ENCODE data around the gene VAT1L. TPM values are rescaled to one million over a fixed set of nuclear protein-coding genes. Genes with fewer than 3 reads are reported as not detected.

Gene VAT1L
- polyA plus RNA-seq, 1 of the 3 experiments (the other 2 are of a cell fraction) = 52.5 TPM

- 26% methylated on average over 7 of the region's 7 CpGs for WGBS (ENCODE audit: low lambda C conversion rate)
- Histone ChIP-seq H3K9ac (no peak overlapping the region), H3K4me1 (ENCODE audit: control insufficient read depth in 1 of 2, insufficient read depth in 2 of 2, low read depth in 1 of 2, low read length in 1 of 2) (no peaks in the 10 kb centered on the region), H2AFZ (ENCODE audit: low read depth) (no peak overlapping the region), H3K36me3 (replicated peaks in 1 of 2; ENCODE audit: control insufficient read depth in 1 of 2, insufficient read depth in 2 of 2, low read length in 1 of 2) (no peaks in the 10 kb centered on the region), H3K27ac (ENCODE audit: low read depth in 2 of 2, low read length in 1 of 2) (no peak overlapping the region), H3K79me2 (ENCODE audit: insufficient read depth) (no peaks in the 10 kb centered on the region), H3K9me3 (peaks cover 6% of the 10 kb centered on the region), H3K9me2 (no peaks in the 10 kb centered on the region), H3K4me3 (ENCODE audit: low read depth in 2 of 2, low read length in 1 of 2) (no peak overlapping the region), H4K20me1 (ENCODE audit: insufficient read depth) (no peaks in the 10 kb centered on the region), H3K4me2 (no peak overlapping the region), H3K27me3 (ENCODE audit: insufficient read depth) (no peaks in the 10 kb centered on the region), H3F3A (replicated peaks; ENCODE audit: insufficient read depth) (no peaks in the 10 kb centered on the region)
- no peak for TF ChIP-seq RAD21 (IDR thresholded peaks at IDR 0.05; ENCODE audit: low read length)
- no peak for TF ChIP-seq SIN3A (IDR thresholded peaks at IDR 0.05; ENCODE audit: borderline replicate concordance, low read depth, low read length)
- TF ChIP-seq FOXJ3 (CRISPR knock-in tag; IDR thresholded peaks at IDR 0.05) = no peak
- no peak for TF ChIP-seq FOSL2 (IDR thresholded peaks at IDR 0.05; ENCODE audit: borderline replicate concordance, low read depth)
- TF ChIP-seq FOXM1 (IDR thresholded peaks at IDR 0.05; ENCODE audit: low read depth) = no peak
- no peak for DNase-seq
- CTCF ChIA-PET = interaction anchor here (0.9 to 1.1 kb wide), 2 partner anchors 336 to 414 kb away, joined by 3 to 4 read pairs; no protein-coding TSS in a partner anchor
- POLR2A ChIA-PET = no interaction called here
Measured at GRCh38 chr16:77995843-77996455, 207.6 kb downstream of the VAT1L start.

- no peaks in the 10 kb centered on the region for H3K36me3 ChIP-seq (replicated peaks in 1 of 2; ENCODE audit: control insufficient read depth in 1 of 2, insufficient read depth in 2 of 2, low read length in 1 of 2)
- 42% methylated on average over 10 of the region's 10 CpGs for WGBS (ENCODE audit: low lambda C conversion rate)
- no peaks in the 10 kb centered on the region for H4K20me1 ChIP-seq (ENCODE audit: insufficient read depth)
- TF ChIP-seq USF2 (IDR thresholded peaks at IDR 0.05; ENCODE audit: borderline replicate concordance, low read depth, low read length) (no peak), GATA2 (CRISPR knock-in tag; IDR thresholded peaks at IDR 0.05) (no peak), TAF1 (IDR thresholded peaks at IDR 0.05; ENCODE audit: borderline replicate concordance, low read depth, low read length) (no peak), FOXJ3 (CRISPR knock-in tag; IDR thresholded peaks at IDR 0.05) (no peak), NRF1 (IDR thresholded peaks at IDR 0.05; ENCODE audit: low read depth, low read length) (no peak), MEF2A (IDR thresholded peaks at IDR 0.05; ENCODE audit: borderline replicate concordance, low read depth) (no peak), SMC3 (IDR thresholded peaks at IDR 0.05; ENCODE audit: low read depth, low read length) (no peak), RAD21 (IDR thresholded peaks at IDR 0.05; ENCODE audit: low read length) (no peak), ZBTB33 (IDR thresholded peaks at IDR 0.05; ENCODE audit: borderline replicate concordance, low read depth) (no peak), EP300 (IDR thresholded peaks at IDR 0.05; ENCODE audit: borderline replicate concordance in 1 of 2, low read depth in 1 of 2, low read length in 1 of 2) (no peak), NFIC (IDR thresholded peaks at IDR 0.05; ENCODE audit: borderline replicate concordance) (no peak), FOSL2 (IDR thresholded peaks at IDR 0.05; ENCODE audit: borderline replicate concordance, low read depth) (no peak), RCOR1 (IDR thresholded peaks at IDR 0.05; ENCODE audit: low read length) (no peak), RXRA (IDR thresholded peaks at IDR 0.05; ENCODE audit: borderline replicate concordance, low read depth) (no peak)
- ChIA-PET CTCF (interaction anchor here (1.1 kb wide), 1 partner anchor 339 kb away, joined by 3 read pairs; no protein-coding TSS in a partner anchor), POLR2A (no interaction called here)
- H3K4me2 ChIP-seq = no peak overlapping the region
- no peaks in the 10 kb centered on the region for H3K9me2 ChIP-seq
- H2AFZ ChIP-seq (ENCODE audit: low read depth) = no peak overlapping the region
- no peaks in the 10 kb centered on the region for H3K27me3 ChIP-seq (ENCODE audit: insufficient read depth)
- H3F3A ChIP-seq (replicated peaks; ENCODE audit: insufficient read depth) = no peaks in the 10 kb centered on the region
- H3K9ac ChIP-seq = no peak overlapping the region
- H3K9me3 ChIP-seq = peaks cover 6% of the 10 kb centered on the region
- no peaks in the 10 kb centered on the region for H3K79me2 ChIP-seq (ENCODE audit: insufficient read depth)
- no peak overlapping the region for H3K4me3 ChIP-seq (ENCODE audit: low read depth in 2 of 2, low read length in 1 of 2)
- H3K27ac ChIP-seq (ENCODE audit: low read depth in 2 of 2, low read length in 1 of 2) = no peak overlapping the region
- no peaks in the 10 kb centered on the region; a peak in 1 of 4 replicates for H3K4me1 ChIP-seq (ENCODE audit: control insufficient read depth in 1 of 2, insufficient read depth in 2 of 2, low read depth in 1 of 2, low read length in 1 of 2)
- no peak for DNase-seq
Measured at GRCh38 chr16:77998350-77999023, 210.1 kb downstream of the VAT1L start.
